Globus pallidus (tissue), 1 donor: ENCODE measurements around the gene TBC1D3D.
"Not testable (repeated sequence)": the region's sequence is repeated elsewhere in the genome, so short reads cannot be mapped to it uniquely, and the experiment has no call there.

ENCODE experiments used
- DNase-seq: peaks from one replicate; pipeline ENCODE4 v3.0.0-alpha.2; 2015; ENCODE audit warnings: low spot score

TBC1D3D gene

GRCh38 chr17:38003676-38004075, at the start of gene TBC1D3D:
TBC1D3D (plus strand) TSS chr17:38003976; CDS start chr17:38005561, 1,585 bp downstream.
- not testable (repeated sequence) for DNase-seq

GRCh38 chr17:37988960-37989359, 14.8 kb upstream of the TBC1D3D start, which contains the start of gene TBC1D3L:
TBC1D3L (minus strand) TSS chr17:37989060; CDS start chr17:37987520, 1,540 bp downstream.
- not testable (repeated sequence) for DNase-seq
